ENCODE data around the gene IL13. TPM values are rescaled to one million over a fixed set of nuclear protein-coding genes. Genes with fewer than 3 reads are reported as not detected.

Gene IL13
- total and polyA plus RNA-seq, 10 of the 15 experiments (the other 5 are each of a cell fraction or from before 2014, with no cell fraction given), result 0.06 to 0.40 (median 0.11) TPM; not detected in 6

DNA sequence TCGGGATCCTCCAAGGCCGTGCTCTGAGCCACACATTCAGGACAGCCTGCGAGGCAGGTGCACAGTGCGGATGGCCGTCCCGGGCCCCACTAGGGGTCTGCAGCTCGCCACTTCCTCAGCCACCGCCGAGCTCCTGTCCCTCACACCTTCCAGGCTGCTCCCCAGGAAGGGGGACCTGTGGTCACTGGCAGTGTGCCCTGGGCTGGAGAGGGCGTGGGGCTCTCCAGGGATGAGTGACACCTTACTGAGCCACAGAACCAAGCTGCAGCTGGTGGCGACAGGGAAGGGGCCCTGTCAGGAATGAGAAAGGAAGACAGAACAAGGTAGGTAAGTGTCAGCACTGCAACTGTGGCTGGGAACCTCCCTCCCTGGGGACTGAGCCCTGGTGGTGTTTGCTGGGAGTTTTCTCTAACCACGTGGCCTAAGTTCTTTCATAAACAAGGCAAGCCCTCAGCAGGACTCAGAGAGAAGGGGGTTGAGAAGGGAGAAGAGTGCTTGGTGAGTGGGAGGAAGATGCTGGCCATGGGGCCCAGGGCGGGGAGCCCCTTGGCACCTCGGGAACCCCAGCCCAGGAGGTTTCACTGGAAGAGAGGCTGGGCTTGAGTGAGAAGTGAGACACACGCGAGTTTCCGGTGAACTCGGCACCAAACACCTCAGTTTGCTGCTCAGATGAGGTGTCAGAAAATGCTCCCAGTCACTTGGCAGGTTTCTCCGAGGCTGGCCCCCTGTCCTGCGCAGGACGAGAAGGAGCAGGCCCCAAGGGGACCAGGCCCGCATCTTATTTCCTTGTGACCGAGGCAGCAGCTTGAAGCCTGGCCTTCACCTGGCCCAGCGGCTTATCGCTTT is 5.2 kb downstream of the IL13 start:
- peaks cover 61% of the 10 kb centered on the region for H3K4me1 ChIP-seq (ENCODE audit: control insufficient read depth, insufficient read depth, low read length)
- H3K4me3 ChIP-seq, result no peak overlapping the region
- ChIA-PET CTCF (interaction anchor here (0.5 to 7.0 kb wide), 20 partner anchors 12 to 306 kb away, joined by 3 to 58 read pairs (median 6); partner anchors contain the start of genes IL4 and KIF3A), POLR2A (interaction anchor here (0.9 to 10.8 kb wide), 12 partner anchors 12 to 138 kb away, joined by 3 to 118 read pairs (median 6); partner anchors contain the start of genes CCNI2, IL4 and KIF3A), RAD21 (ENCODE audit: unreplicated experiment) (interaction anchor here (0.7 to 9.2 kb wide), 32 partner anchors 13 to 249 kb away, joined by 3 to 148 read pairs (median 6); partner anchors contain the start of genes CCNI2, IL4, IRF1 and KIF3A), SMC1A (ENCODE audit: uncharacterized antibody, unreplicated experiment) (interaction anchor here (0.6 to 12.1 kb wide), 33 partner anchors 12 to 237 kb away, joined by 3 to 156 read pairs (median 5); partner anchors contain the start of genes CCNI2, IL4, IRF1 and KIF3A)
- peak overlapping the region; percentile 66 for H3K9ac ChIP-seq (ENCODE audit: control insufficient read depth, insufficient read depth, low read length)
- intact Hi-C loops (cut with micrococcal nuclease; ENCODE audit: unreplicated experiment), result loop anchor here (1.0 to 5.0 kb wide), 9 partner anchors 11 to 241 kb away; partner anchors contain the start of genes GDF9, KIF3A and UQCRQ
- 20% methylated on average over 25 of the region's 25 CpGs for WGBS (ENCODE audit: insufficient coverage, insufficient replicate concordance, low lambda C conversion rate, missing lambda C conversion rate)
- FAIRE-seq (peak; percentile 96), DNase-seq (ENCODE audit: low read depth, low spot score) (peak; percentile 99), ATAC-seq (peak; percentile 72)
- no peaks in the 10 kb centered on the region for H3K9me3 ChIP-seq (replicated peaks; ENCODE audit: control insufficient read depth, insufficient read depth, low read length)
- H2AFZ ChIP-seq (ENCODE audit: control insufficient read depth, low read depth, low read length), result peak overlapping the region; percentile 65
- no peaks in the 10 kb centered on the region for H4K20me1 ChIP-seq (ENCODE audit: control insufficient read depth, insufficient read depth)
- peak overlapping the region; percentile 65 for H3K4me2 ChIP-seq (ENCODE audit: control insufficient read depth, insufficient read depth)
- no peaks in the 10 kb centered on the region for H3K36me3 ChIP-seq (ENCODE audit: control insufficient read depth in 2 of 2, insufficient read depth in 2 of 2, low read length in 1 of 2)
- H3K27me3 ChIP-seq (replicated peaks in 1 of 2; ENCODE audit: control insufficient read depth in 2 of 2, insufficient read depth in 2 of 2, low read length in 1 of 2), result no peaks in the 10 kb centered on the region
- BruUV-seq (replicated peaks), result TSS peak; percentile 97
- in situ Hi-C loops (cut with MboI), result no loop called here
- H3K27ac ChIP-seq (ENCODE audit: control insufficient read depth, insufficient read depth), result peak overlapping the region; percentile 96
- H3K79me2 ChIP-seq (ENCODE audit: control insufficient read depth, insufficient read depth, low read length), result no peaks in the 10 kb centered on the region
- TF ChIP-seq, protein P1, sequence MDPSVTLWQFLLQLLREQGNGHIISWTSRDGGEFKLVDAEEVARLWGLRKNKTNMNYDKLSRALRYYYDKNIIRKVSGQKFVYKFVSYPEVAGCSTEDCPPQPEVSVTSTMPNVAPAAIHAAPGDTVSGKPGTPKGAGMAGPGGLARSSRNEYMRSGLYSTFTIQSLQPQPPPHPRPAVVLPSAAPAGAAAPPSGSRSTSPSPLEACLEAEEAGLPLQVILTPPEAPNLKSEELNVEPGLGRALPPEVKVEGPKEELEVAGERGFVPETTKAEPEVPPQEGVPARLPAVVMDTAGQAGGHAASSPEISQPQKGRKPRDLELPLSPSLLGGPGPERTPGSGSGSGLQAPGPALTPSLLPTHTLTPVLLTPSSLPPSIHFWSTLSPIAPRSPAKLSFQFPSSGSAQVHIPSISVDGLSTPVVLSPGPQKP (IDR thresholded peaks at IDR 0.05; ENCODE audit: low read depth, low read length), result peak; percentile 28; the same call in 1 of the 2 replicates
- TF ChIP-seq, protein P2, sequence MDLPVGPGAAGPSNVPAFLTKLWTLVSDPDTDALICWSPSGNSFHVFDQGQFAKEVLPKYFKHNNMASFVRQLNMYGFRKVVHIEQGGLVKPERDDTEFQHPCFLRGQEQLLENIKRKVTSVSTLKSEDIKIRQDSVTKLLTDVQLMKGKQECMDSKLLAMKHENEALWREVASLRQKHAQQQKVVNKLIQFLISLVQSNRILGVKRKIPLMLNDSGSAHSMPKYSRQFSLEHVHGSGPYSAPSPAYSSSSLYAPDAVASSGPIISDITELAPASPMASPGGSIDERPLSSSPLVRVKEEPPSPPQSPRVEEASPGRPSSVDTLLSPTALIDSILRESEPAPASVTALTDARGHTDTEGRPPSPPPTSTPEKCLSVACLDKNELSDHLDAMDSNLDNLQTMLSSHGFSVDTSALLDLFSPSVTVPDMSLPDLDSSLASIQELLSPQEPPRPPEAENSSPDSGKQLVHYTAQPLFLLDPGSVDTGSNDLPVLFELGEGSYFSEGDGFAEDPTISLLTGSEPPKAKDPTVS (IDR thresholded peaks at IDR 0.05; ENCODE audit: low read depth, low read length), result no peak
- TF ChIP-seq SUPT20H (IDR thresholded peaks at IDR 0.05; ENCODE audit: borderline replicate concordance, control insufficient read depth, low read depth, low read length) (no peak), YBX1 (IDR thresholded peaks at IDR 0.05) (peak; percentile 99), EGR1 (IDR thresholded peaks at IDR 0.05; ENCODE audit: borderline replicate concordance in 1 of 2, low read depth in 2 of 2, low read length in 2 of 2) (peak in 1 of 2 experiments; percentile 79; a peak in 2 of 3 replicates), BCL11A (IDR thresholded peaks at IDR 0.05; ENCODE audit: low read depth, low read length) (peak; percentile 69), BMI1 (IDR thresholded peaks at IDR 0.05; ENCODE audit: borderline replicate concordance) (peak; percentile 41; the same call in 1 of the 2 replicates), POLR2AphosphoS5 (IDR thresholded peaks at IDR 0.05; ENCODE audit: low read length) (peak; percentile 89), RB1 (IDR thresholded peaks at IDR 0.05; ENCODE audit: borderline replicate concordance) (peak; percentile 99), CHD4 (IDR thresholded peaks at IDR 0.05) (no peak), ZNF274 (IDR thresholded peaks at IDR 0.05; ENCODE audit: insufficient read depth, insufficient read length) (no peak), RAD51 (IDR thresholded peaks at IDR 0.05) (peak; percentile 95), TBL1XR1 (IDR thresholded peaks at IDR 0.05; ENCODE audit: low read depth, low read length) (peak; percentile 92), ZNF687 (IDR thresholded peaks at IDR 0.05) (peak; percentile 96)
- TF ChIP-seq, protein P3, sequence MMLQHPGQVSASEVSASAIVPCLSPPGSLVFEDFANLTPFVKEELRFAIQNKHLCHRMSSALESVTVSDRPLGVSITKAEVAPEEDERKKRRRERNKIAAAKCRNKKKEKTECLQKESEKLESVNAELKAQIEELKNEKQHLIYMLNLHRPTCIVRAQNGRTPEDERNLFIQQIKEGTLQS (IDR thresholded peaks at IDR 0.05; ENCODE audit: borderline replicate concordance, extremely low read depth, low read depth, low read length), result peak; percentile 13; the same call in 1 of the 2 replicates

Measured in GM12878 (cell line).